ENCODE measurements around the gene NAT14. TPM values are rescaled to one million over a fixed set of nuclear protein-coding genes. Genes with fewer than 3 reads are reported as not detected.
A peak's percentile ranks its signal among the peaks of the same experiment; 100 is the strongest.

Gene NAT14
- total RNA-seq, 1 experiment from 2014 or later: 45.2 TPM

GRCh38 chr19:55516878-55517620 lies 32.1 kb downstream of the NAT14 start:
- ChIA-PET POLR2A (interaction anchor here (0.6 to 0.7 kb wide), 2 partner anchors 33 to 83 kb away, joined by 3 read pairs; no protein-coding TSS in a partner anchor), CTCF (interaction anchor here (0.6 to 1.0 kb wide), 7 partner anchors 9 to 118 kb away, joined by 3 to 9 read pairs (median 6); partner anchors contain the start of genes FIZ1 and ZNF865)
- H3K4me3 Mint-ChIP-seq (ENCODE audit: unreplicated experiment): peak overlapping the region; percentile 72
- H3K27me3 ChIP-seq (replicated peaks; ENCODE audit: control insufficient read depth, insufficient read depth, low read length): no peaks in the 10 kb centered on the region
- peaks cover 5% of the 10 kb centered on the region for H3K27me3 Mint-ChIP-seq (ENCODE audit: insufficient read depth, unreplicated experiment)
- peaks cover 6% of the 10 kb centered on the region for H3K36me3 Mint-ChIP-seq (ENCODE audit: insufficient read depth, unreplicated experiment)
- no TSS peak for BruUV-seq (replicated peaks)
- H3K36me3 ChIP-seq (ENCODE audit: control insufficient read depth, insufficient read depth, low read length): no peaks in the 10 kb centered on the region
- H3K4me3 ChIP-seq (ENCODE audit: low read depth, low read length): peak overlapping the region; percentile 31
- H3K9me3 Mint-ChIP-seq (ENCODE audit: unreplicated experiment): no peaks in the 10 kb centered on the region
- no peaks in the 10 kb centered on the region for H3K9me3 ChIP-seq
- peak; percentile 94 to 97 for DNase-seq
- peak; percentile 89 to 98 for TF ChIP-seq CTCF (IDR thresholded peaks at IDR 0.05; ENCODE audit: insufficient read depth in 1 of 2, low read depth in 1 of 2, low read length in 1 of 2, severe bottlenecking in 1 of 2, unreplicated experiment in 1 of 2)
- intact Hi-C loops (cut with micrococcal nuclease; ENCODE audit: unreplicated experiment): loop anchor here (1.0 to 2.0 kb wide), 4 partner anchors 33 to 114 kb away; partner anchors contain the start of gene ZNF579
- H3K27ac Mint-ChIP-seq (ENCODE audit: unreplicated experiment): peak overlapping the region; percentile 77
- H3K4me1 ChIP-seq: peaks cover 8% of the 10 kb centered on the region
- no peaks in the 10 kb centered on the region for H3K4me1 Mint-ChIP-seq (ENCODE audit: low read depth, unreplicated experiment)

- H3K27me3 ChIP-seq (replicated peaks; ENCODE audit: control insufficient read depth, insufficient read depth, low read length): no peaks in the 10 kb centered on the region
- H3K9me3 ChIP-seq: no peaks in the 10 kb centered on the region
- Mint-ChIP-seq H3K4me3 (ENCODE audit: unreplicated experiment) (no peak overlapping the region), H3K4me1 (ENCODE audit: low read depth, unreplicated experiment) (no peaks in the 10 kb centered on the region), H3K27ac (ENCODE audit: unreplicated experiment) (no peak overlapping the region), H3K36me3 (ENCODE audit: insufficient read depth, unreplicated experiment) (peaks cover 6% of the 10 kb centered on the region), H3K9me3 (ENCODE audit: unreplicated experiment) (no peaks in the 10 kb centered on the region), H3K27me3 (ENCODE audit: insufficient read depth, unreplicated experiment) (no peaks in the 10 kb centered on the region)
- H3K4me3 ChIP-seq (ENCODE audit: low read depth, low read length): no peak overlapping the region
- intact Hi-C loops (cut with micrococcal nuclease; ENCODE audit: unreplicated experiment): no loop called here
- CTCF ChIA-PET: interaction anchor here (0.8 kb wide), 1 partner anchor 113 kb away, joined by 3 read pairs; no protein-coding TSS in a partner anchor
- BruUV-seq (replicated peaks): no TSS peak
- POLR2A ChIA-PET: no interaction called here
- no peak for TF ChIP-seq CTCF (IDR thresholded peaks at IDR 0.05; ENCODE audit: insufficient read depth in 1 of 2, low read depth in 1 of 2, low read length in 1 of 2, severe bottlenecking in 1 of 2, unreplicated experiment in 1 of 2)
- no peak for DNase-seq
- H3K4me1 ChIP-seq: peaks cover 8% of the 10 kb centered on the region
- H3K36me3 ChIP-seq (ENCODE audit: control insufficient read depth, insufficient read depth, low read length): no peaks in the 10 kb centered on the region
Observed at GRCh38 chr19:55519451-55520311, 34.7 kb downstream of the NAT14 start.

GRCh38 chr19:55520691-55521292 lies 35.8 kb downstream of the NAT14 start:
- Mint-ChIP-seq H3K4me3 (ENCODE audit: unreplicated experiment) (no peak overlapping the region), H3K9me3 (ENCODE audit: unreplicated experiment) (no peaks in the 10 kb centered on the region), H3K27ac (ENCODE audit: unreplicated experiment) (no peak overlapping the region), H3K27me3 (ENCODE audit: insufficient read depth, unreplicated experiment) (no peaks in the 10 kb centered on the region), H3K4me1 (ENCODE audit: low read depth, unreplicated experiment) (no peaks in the 10 kb centered on the region), H3K36me3 (ENCODE audit: insufficient read depth, unreplicated experiment) (peaks cover 6% of the 10 kb centered on the region)
- H3K4me3 ChIP-seq (ENCODE audit: low read depth, low read length): no peak overlapping the region
- H3K9me3 ChIP-seq: no peaks in the 10 kb centered on the region
- intact Hi-C loops (cut with micrococcal nuclease; ENCODE audit: unreplicated experiment): no loop called here
- ChIA-PET CTCF (interaction anchor here (0.8 kb wide), 1 partner anchor 112 kb away, joined by 3 read pairs; no protein-coding TSS in a partner anchor), POLR2A (no interaction called here)
- TF ChIP-seq CTCF (IDR thresholded peaks at IDR 0.05; ENCODE audit: insufficient read depth in 1 of 2, low read depth in 1 of 2, low read length in 1 of 2, severe bottlenecking in 1 of 2, unreplicated experiment in 1 of 2): no peak
- no peaks in the 10 kb centered on the region for H3K27me3 ChIP-seq (replicated peaks; ENCODE audit: control insufficient read depth, insufficient read depth, low read length)
- H3K4me1 ChIP-seq: peaks cover 8% of the 10 kb centered on the region
- no peaks in the 10 kb centered on the region for H3K36me3 ChIP-seq (ENCODE audit: control insufficient read depth, insufficient read depth, low read length)
- BruUV-seq (replicated peaks): no TSS peak
- DNase-seq: no peak

All from Caco-2 (cell line).